HEK293 (cell line): Measurements from ENCODE around the gene MRPL51.

Experiments used
- GLIS2 ChIP-seq: fragments of 450-650 bp; formaldehyde crosslinking; IDR thresholded peaks from 2 replicates; pipeline ENCODE4 v1.5.1; 2016; ENCODE audit warnings: missing biosample characterization, missing genetic modification characterization
- KLF8 ChIP-seq: fragments of 450-650 bp; formaldehyde crosslinking; IDR thresholded peaks from 2 replicates; pipeline ENCODE4 v1.5.1; 2016; ENCODE audit warnings: missing biosample characterization, missing genetic modification characterization
- RBAK ChIP-seq: fragments of 450-650 bp; formaldehyde crosslinking; IDR thresholded peaks from 2 replicates; pipeline ENCODE4 v1.5.1; 2016; ENCODE audit warnings: missing biosample characterization, missing genetic modification characterization
- YY2 ChIP-seq: fragments of 450-650 bp; formaldehyde crosslinking; IDR thresholded peaks from 2 replicates; pipeline ENCODE4 v1.5.1; 2016; ENCODE audit warnings: missing biosample characterization, missing genetic modification characterization
- ZIC2 ChIP-seq: fragments of 450-650 bp; formaldehyde crosslinking; IDR thresholded peaks from 2 replicates; pipeline ENCODE4 v1.5.1; 2016; ENCODE audit warnings: missing biosample characterization, missing genetic modification characterization
- ZNF10 ChIP-seq: fragments of 450-650 bp; formaldehyde crosslinking; IDR thresholded peaks from 2 replicates; pipeline ENCODE4 v1.5.1; 2017; ENCODE audit warnings: missing biosample characterization, missing genetic modification characterization
- ZNF157 ChIP-seq: fragments of 450-650 bp; formaldehyde crosslinking; IDR thresholded peaks from 2 replicates; pipeline ENCODE4 v1.5.1; 2016; ENCODE audit warnings: missing biosample characterization, missing genetic modification characterization
- ZNF175 ChIP-seq: fragments of 450-650 bp; formaldehyde crosslinking; IDR thresholded peaks from 2 replicates; pipeline ENCODE4 v1.5.1; 2016; ENCODE audit warnings: missing biosample characterization, missing genetic modification characterization
- ZNF184 ChIP-seq: fragments of 450-650 bp; IDR thresholded peaks from 2 replicates; pipeline ENCODE4 v1.5.1; 2018; ENCODE audit warnings: missing biosample characterization, mild to moderate bottlenecking, missing genetic modification characterization
- ZNF19 ChIP-seq: fragments of 450-650 bp; formaldehyde crosslinking; IDR thresholded peaks from 2 replicates; pipeline ENCODE4; 2016; ENCODE audit warnings: missing biosample characterization, missing genetic modification characterization, low read depth
- ZNF239 ChIP-seq: fragments of 450-650 bp; formaldehyde crosslinking; IDR thresholded peaks from 2 replicates; pipeline ENCODE4 v1.5.1; 2016; ENCODE audit warnings: missing biosample characterization, missing genetic modification characterization
- ZNF302 ChIP-seq: fragments of 450-650 bp; formaldehyde crosslinking; IDR thresholded peaks from 2 replicates; pipeline ENCODE4 v1.5.1; 2016; ENCODE audit warnings: missing biosample characterization, missing genetic modification characterization, low read depth
- ZNF394 ChIP-seq: fragments of 450-650 bp; formaldehyde crosslinking; IDR thresholded peaks from 2 replicates; pipeline ENCODE4 v1.5.1; 2016; ENCODE audit warnings: missing biosample characterization, missing genetic modification characterization, mild to moderate bottlenecking, moderate library complexity, borderline replicate concordance
- ZNF423 ChIP-seq: fragments of 450-650 bp; formaldehyde crosslinking; IDR thresholded peaks from 2 replicates; pipeline ENCODE4 v1.5.1; 2016; ENCODE audit warnings: missing biosample characterization, missing genetic modification characterization
- ZNF473 ChIP-seq: fragments of 450-650 bp; formaldehyde crosslinking; IDR thresholded peaks from 2 replicates; pipeline ENCODE4 v1.5.1; 2017; ENCODE audit warnings: missing biosample characterization, missing genetic modification characterization
- ZNF610 ChIP-seq: fragments of 450-650 bp; formaldehyde crosslinking; IDR thresholded peaks from 2 replicates; pipeline ENCODE4 v1.5.1; 2016; ENCODE audit warnings: missing biosample characterization, missing genetic modification characterization, borderline replicate concordance
- ZNF654 ChIP-seq: fragments of 450-650 bp; formaldehyde crosslinking; IDR thresholded peaks from 2 replicates; pipeline ENCODE4 v1.5.1; 2016; ENCODE audit warnings: low read depth, missing biosample characterization, missing genetic modification characterization
- ZNF792 ChIP-seq: fragments of 450-650 bp; formaldehyde crosslinking; IDR thresholded peaks from 2 replicates; pipeline ENCODE4 v1.5.1; 2016; ENCODE audit warnings: missing biosample characterization, missing genetic modification characterization
- ZNF837 ChIP-seq: fragments of 450-650 bp; formaldehyde crosslinking; IDR thresholded peaks from 2 replicates; pipeline ENCODE4 v1.5.1; 2016; ENCODE audit warnings: missing biosample characterization, missing genetic modification characterization
- ZSCAN30 ChIP-seq: fragments of 450-650 bp; IDR thresholded peaks from 2 replicates; pipeline ENCODE4 v1.5.1; 2018; ENCODE audit warnings: missing biosample characterization, mild to moderate bottlenecking, missing genetic modification characterization, moderate library complexity
- TF ChIP-seq, protein P1 (sequence below): fragments of 450-650 bp; formaldehyde crosslinking; IDR thresholded peaks from 2 replicates; pipeline ENCODE4 v1.5.1; 2016; ENCODE audit warnings: missing biosample characterization, missing genetic modification characterization, low read depth
- TF ChIP-seq, protein P2 (sequence below): fragments of 450-650 bp; formaldehyde crosslinking; IDR thresholded peaks from 2 replicates; pipeline ENCODE4 v1.5.1; 2016; ENCODE audit warnings: missing biosample characterization, missing genetic modification characterization
- TF ChIP-seq, protein P3 (sequence below): fragments of 450-650 bp; IDR thresholded peaks from 2 replicates; pipeline ENCODE4 v1.5.1; 2018; ENCODE audit warnings: missing biosample characterization, missing genetic modification characterization
- TF ChIP-seq, protein P4 (sequence below): fragments of 450-650 bp; formaldehyde crosslinking; IDR thresholded peaks from 2 replicates; pipeline ENCODE4 v1.5.1; 2017; ENCODE audit warnings: missing biosample characterization, missing genetic modification characterization
- TF ChIP-seq, protein P5 (sequence below): fragments of 450-650 bp; formaldehyde crosslinking; IDR thresholded peaks from 2 replicates; pipeline ENCODE4 v1.5.1; 2016; ENCODE audit warnings: missing biosample characterization, missing genetic modification characterization
- TF ChIP-seq, protein P6 (sequence below): fragments of 450-650 bp; formaldehyde crosslinking; IDR thresholded peaks from 2 replicates; pipeline ENCODE4 v1.5.1; 2017; ENCODE audit warnings: missing biosample characterization, missing genetic modification characterization
- TF ChIP-seq, protein P7 (sequence below): fragments of 450-650 bp; formaldehyde crosslinking; IDR thresholded peaks from 2 replicates; pipeline ENCODE4 v1.5.1; 2017; ENCODE audit warnings: missing biosample characterization, missing genetic modification characterization

MRPL51 gene

DNA sequence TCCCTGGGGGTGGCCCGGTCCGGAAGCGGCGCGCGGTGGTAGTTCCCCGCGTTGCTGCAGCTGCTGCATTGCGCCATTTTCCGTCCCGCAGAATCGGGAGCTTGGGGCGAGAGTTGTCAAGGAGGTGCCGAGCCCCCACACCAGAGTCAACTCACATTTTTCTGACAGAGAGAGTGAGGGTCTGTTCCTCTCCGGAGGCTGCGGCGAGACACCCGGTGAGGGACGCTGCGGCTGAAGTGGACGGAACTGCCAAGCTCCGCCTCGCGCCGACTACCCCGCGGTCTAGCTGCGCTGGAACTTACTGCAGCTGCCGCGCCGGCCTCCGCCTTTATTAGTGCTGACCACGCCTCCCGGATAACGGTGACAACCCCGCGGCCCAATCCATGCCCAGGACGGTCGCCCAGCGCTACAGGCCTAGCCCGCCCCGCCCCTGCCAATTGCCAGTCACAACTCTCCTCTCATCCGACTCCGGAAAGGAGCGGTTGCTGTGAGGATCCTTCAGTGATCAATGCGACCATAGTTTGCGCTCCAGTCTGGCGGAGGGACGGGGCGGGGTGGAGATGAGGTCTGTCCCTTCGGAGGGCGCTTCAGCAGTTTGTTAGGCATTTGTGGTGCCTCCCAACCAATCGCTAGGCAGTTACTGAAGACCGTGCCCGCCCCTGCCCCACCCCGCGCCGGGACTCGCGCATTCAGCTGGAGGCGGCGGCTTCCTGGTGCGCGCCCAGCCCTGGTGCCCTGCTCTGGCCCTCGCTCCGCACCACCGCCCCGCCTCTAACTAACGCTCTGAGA, 22.5 kb downstream of the MRPL51 start, which contains the start of gene VAMP1 (continued):
- TF ChIP-seq, protein P1, sequence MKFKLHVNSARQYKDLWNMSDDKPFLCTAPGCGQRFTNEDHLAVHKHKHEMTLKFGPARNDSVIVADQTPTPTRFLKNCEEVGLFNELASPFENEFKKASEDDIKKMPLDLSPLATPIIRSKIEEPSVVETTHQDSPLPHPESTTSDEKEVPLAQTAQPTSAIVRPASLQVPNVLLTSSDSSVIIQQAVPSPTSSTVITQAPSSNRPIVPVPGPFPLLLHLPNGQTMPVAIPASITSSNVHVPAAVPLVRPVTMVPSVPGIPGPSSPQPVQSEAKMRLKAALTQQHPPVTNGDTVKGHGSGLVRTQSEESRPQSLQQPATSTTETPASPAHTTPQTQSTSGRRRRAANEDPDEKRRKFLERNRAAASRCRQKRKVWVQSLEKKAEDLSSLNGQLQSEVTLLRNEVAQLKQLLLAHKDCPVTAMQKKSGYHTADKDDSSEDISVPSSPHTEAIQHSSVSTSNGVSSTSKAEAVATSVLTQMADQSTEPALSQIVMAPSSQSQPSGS (tag by site-specific recombination): no peak
- TF ChIP-seq ZNF157 (tag by site-specific recombination) (no peak), ZNF10 (tag by site-specific recombination) (peak; percentile 76; the same call in 1 of the 2 replicates), GLIS2 (tag by site-specific recombination) (peak; percentile 94), ZNF239 (no peak), ZSCAN30 (tag by site-specific recombination) (peak; percentile 88), ZNF837 (tag by site-specific recombination) (no peak), RBAK (tag by site-specific recombination) (no peak), ZNF19 (tag by site-specific recombination) (no peak), ZNF302 (tag by site-specific recombination) (0 out of 2 replicates have a peak, but pooled peaks have one; percentile 32), ZNF184 (tag by site-specific recombination) (peak; percentile 53; the same call in 1 of the 2 replicates), ZNF175 (tag by site-specific recombination) (no peak), ZNF792 (0 out of 2 replicates have a peak, but pooled peaks have one; percentile 16), YY2 (peak; percentile 54), ZNF423 (tag by site-specific recombination) (peak; percentile 86), ZIC2 (tag by site-specific recombination) (peak; percentile 48), ZNF394 (peak; percentile 80; the same call in 1 of the 2 replicates), ZNF654 (tag by site-specific recombination) (no peak), ZNF473 (tag by site-specific recombination) (no peak), KLF8 (tag by site-specific recombination) (peak; percentile 76; the same call in 1 of the 2 replicates), ZNF610 (tag by site-specific recombination) (peak; percentile 51; the same call in 1 of the 2 replicates)
- TF ChIP-seq, protein P2, sequence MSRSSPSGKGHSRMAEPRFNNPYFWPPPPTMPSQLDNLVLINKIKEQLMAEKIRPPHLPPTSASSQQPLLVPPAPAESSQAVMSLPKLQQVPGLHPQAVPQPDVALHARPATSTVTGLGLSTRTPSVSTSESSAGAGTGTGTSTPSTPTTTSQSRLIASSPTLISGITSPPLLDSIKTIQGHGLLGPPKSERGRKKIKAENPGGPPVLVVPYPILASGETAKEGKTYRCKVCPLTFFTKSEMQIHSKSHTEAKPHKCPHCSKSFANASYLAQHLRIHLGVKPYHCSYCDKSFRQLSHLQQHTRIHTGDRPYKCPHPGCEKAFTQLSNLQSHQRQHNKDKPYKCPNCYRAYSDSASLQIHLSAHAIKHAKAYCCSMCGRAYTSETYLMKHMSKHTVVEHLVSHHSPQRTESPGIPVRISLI (tag by site-specific recombination): no peak
- TF ChIP-seq, protein P3, sequence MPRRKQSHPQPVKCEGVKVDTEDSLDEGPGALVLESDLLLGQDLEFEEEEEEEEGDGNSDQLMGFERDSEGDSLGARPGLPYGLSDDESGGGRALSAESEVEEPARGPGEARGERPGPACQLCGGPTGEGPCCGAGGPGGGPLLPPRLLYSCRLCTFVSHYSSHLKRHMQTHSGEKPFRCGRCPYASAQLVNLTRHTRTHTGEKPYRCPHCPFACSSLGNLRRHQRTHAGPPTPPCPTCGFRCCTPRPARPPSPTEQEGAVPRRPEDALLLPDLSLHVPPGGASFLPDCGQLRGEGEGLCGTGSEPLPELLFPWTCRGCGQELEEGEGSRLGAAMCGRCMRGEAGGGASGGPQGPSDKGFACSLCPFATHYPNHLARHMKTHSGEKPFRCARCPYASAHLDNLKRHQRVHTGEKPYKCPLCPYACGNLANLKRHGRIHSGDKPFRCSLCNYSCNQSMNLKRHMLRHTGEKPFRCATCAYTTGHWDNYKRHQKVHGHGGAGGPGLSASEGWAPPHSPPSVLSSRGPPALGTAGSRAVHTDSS (tag by site-specific recombination): peak; percentile 18; the same call in 1 of the 2 replicates
- TF ChIP-seq, protein P4, sequence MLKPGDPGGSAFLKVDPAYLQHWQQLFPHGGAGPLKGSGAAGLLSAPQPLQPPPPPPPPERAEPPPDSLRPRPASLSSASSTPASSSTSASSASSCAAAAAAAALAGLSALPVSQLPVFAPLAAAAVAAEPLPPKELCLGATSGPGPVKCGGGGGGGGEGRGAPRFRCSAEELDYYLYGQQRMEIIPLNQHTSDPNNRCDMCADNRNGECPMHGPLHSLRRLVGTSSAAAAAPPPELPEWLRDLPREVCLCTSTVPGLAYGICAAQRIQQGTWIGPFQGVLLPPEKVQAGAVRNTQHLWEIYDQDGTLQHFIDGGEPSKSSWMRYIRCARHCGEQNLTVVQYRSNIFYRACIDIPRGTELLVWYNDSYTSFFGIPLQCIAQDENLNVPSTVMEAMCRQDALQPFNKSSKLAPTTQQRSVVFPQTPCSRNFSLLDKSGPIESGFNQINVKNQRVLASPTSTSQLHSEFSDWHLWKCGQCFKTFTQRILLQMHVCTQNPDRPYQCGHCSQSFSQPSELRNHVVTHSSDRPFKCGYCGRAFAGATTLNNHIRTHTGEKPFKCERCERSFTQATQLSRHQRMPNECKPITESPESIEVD (tag by site-specific recombination): no peak
- TF ChIP-seq, protein P5, sequence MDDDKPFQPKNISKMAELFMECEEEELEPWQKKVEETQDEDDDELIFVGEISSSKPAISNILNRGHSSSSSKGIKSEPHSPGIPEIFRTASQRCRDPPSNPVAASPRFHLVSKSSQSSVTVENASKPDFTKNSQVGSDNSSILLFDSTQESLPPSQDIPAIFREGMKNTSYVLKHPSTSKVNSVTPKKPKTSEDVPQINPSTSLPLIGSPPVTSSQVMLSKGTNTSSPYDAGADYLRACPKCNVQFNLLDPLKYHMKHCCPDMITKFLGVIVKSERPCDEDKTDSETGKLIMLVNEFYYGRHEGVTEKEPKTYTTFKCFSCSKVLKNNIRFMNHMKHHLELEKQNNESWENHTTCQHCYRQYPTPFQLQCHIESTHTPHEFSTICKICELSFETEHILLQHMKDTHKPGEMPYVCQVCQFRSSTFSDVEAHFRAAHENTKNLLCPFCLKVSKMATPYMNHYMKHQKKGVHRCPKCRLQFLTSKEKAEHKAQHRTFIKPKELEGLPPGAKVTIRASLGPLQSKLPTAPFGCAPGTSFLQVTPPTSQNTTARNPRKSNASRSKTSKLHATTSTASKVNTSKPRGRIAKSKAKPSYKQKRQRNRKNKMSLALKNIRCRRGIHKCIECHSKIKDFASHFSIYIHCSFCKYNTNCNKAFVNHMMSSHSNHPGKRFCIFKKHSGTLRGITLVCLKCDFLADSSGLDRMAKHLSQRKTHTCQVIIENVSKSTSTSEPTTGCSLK (tag by site-specific recombination): no peak
- TF ChIP-seq, protein P6, sequence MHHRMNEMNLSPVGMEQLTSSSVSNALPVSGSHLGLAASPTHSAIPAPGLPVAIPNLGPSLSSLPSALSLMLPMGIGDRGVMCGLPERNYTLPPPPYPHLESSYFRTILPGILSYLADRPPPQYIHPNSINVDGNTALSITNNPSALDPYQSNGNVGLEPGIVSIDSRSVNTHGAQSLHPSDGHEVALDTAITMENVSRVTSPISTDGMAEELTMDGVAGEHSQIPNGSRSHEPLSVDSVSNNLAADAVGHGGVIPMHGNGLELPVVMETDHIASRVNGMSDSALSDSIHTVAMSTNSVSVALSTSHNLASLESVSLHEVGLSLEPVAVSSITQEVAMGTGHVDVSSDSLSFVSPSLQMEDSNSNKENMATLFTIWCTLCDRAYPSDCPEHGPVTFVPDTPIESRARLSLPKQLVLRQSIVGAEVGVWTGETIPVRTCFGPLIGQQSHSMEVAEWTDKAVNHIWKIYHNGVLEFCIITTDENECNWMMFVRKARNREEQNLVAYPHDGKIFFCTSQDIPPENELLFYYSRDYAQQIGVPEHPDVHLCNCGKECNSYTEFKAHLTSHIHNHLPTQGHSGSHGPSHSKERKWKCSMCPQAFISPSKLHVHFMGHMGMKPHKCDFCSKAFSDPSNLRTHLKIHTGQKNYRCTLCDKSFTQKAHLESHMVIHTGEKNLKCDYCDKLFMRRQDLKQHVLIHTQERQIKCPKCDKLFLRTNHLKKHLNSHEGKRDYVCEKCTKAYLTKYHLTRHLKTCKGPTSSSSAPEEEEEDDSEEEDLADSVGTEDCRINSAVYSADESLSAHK (tag by site-specific recombination): peak; percentile 50
- TF ChIP-seq, protein P7, sequence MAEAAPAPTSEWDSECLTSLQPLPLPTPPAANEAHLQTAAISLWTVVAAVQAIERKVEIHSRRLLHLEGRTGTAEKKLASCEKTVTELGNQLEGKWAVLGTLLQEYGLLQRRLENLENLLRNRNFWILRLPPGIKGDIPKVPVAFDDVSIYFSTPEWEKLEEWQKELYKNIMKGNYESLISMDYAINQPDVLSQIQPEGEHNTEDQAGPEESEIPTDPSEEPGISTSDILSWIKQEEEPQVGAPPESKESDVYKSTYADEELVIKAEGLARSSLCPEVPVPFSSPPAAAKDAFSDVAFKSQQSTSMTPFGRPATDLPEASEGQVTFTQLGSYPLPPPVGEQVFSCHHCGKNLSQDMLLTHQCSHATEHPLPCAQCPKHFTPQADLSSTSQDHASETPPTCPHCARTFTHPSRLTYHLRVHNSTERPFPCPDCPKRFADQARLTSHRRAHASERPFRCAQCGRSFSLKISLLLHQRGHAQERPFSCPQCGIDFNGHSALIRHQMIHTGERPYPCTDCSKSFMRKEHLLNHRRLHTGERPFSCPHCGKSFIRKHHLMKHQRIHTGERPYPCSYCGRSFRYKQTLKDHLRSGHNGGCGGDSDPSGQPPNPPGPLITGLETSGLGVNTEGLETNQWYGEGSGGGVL: no peak; the same call in 1 of the 2 replicates
